ENCODE results near the gene PRR3. TPM values are rescaled to one million over a fixed set of nuclear protein-coding genes. Genes with fewer than 3 reads are reported as not detected.

Gene PRR3
- total RNA-seq, 1 donor = 6.0 TPM

DNA sequence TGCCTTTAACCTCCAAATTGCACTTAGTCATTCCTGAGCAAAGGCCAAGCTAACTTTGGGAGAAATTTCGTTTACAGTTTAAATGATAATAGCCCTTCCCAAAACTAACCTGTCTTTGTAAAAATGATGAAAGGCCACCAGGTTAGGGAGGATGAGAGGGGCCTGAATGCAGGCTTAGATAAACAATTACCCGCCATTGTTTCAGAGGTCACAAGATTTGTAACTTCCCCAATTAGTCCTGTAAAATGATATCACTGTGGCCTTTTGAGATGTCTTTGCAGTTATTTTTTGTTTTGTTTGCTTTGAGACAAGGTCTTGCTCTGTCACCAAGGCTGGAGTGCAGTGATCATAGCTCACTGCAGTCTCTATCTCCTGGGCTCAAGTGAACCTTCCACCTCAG lies 27.1 kb upstream of the PRR3 start:
- no peak overlapping the region for H3K4me3 ChIP-seq (ENCODE audit: low read depth, low read length)
- no peak for DNase-seq (ENCODE audit: low read depth)
- TF ChIP-seq, protein P1, sequence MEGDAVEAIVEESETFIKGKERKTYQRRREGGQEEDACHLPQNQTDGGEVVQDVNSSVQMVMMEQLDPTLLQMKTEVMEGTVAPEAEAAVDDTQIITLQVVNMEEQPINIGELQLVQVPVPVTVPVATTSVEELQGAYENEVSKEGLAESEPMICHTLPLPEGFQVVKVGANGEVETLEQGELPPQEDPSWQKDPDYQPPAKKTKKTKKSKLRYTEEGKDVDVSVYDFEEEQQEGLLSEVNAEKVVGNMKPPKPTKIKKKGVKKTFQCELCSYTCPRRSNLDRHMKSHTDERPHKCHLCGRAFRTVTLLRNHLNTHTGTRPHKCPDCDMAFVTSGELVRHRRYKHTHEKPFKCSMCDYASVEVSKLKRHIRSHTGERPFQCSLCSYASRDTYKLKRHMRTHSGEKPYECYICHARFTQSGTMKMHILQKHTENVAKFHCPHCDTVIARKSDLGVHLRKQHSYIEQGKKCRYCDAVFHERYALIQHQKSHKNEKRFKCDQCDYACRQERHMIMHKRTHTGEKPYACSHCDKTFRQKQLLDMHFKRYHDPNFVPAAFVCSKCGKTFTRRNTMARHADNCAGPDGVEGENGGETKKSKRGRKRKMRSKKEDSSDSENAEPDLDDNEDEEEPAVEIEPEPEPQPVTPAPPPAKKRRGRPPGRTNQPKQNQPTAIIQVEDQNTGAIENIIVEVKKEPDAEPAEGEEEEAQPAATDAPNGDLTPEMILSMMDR (IDR thresholded peaks at IDR 0.05; ENCODE audit: insufficient read depth, low read depth, low read length) = no peak

DNA sequence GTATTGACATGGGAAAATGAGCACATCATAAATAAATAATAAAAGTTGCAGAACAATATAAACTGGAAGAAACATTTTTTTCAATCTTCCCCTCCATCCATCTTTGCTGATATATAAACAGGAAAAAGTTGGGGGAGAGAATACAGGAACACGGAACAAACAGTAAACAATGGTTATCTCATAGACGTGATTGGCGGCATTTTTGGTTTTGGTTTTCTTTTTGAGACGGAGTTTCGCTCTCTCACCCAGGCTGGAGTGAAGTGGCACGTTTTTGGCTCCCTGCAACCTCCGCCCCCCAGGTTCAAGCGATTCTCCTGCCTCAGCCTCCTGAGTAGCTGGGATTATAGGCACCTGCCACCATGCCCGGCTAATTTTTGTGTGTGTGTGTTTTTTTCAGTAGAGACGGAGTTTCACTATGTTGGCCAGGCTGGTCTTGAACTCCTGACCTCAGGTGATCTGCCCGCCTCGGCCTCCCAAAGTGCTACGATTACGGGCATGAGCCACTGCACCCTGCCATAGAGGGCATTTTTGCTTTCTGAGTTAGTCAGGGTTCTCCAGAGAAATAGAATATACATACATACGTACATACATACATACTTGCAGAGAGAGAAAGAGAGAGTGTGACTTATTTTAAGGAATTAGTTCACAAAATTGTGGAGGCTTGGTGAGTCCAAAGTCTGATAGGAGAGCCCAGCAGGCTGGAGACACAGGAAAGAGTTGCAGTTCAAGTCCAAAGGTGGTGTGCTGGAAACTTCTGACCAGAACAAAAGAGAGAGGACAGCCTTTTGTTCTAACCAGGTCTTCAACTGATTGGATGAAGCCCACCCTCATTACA lies 23.4 kb upstream of the PRR3 start:
- no peak overlapping the region for H3K4me3 ChIP-seq (ENCODE audit: low read depth, low read length)
- no peak for DNase-seq (ENCODE audit: low read depth)
- TF ChIP-seq, protein P1 (IDR thresholded peaks at IDR 0.05; ENCODE audit: insufficient read depth, low read depth, low read length) = no peak

DNA sequence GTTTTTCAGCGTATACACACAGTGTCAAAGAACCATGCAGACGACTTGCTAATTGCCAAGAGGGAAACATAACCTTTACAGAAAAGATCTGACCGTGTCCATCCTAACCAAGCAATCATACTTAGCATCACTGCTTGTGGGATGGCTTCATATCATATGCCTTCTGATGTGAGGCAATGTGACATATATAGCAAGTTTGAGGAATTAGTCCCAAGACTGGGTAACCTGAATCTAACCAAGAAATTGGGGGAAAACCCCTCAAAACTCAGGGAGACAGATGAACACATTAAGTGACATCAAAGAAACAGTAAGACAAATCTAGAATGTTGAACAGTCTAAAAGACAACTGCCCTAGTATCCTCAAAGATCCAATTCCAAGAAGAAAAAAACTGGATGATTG lies 19.2 kb upstream of the PRR3 start:
- no peak overlapping the region for H3K4me3 ChIP-seq (ENCODE audit: low read depth, low read length)
- no peak for DNase-seq (ENCODE audit: low read depth)

DNA sequence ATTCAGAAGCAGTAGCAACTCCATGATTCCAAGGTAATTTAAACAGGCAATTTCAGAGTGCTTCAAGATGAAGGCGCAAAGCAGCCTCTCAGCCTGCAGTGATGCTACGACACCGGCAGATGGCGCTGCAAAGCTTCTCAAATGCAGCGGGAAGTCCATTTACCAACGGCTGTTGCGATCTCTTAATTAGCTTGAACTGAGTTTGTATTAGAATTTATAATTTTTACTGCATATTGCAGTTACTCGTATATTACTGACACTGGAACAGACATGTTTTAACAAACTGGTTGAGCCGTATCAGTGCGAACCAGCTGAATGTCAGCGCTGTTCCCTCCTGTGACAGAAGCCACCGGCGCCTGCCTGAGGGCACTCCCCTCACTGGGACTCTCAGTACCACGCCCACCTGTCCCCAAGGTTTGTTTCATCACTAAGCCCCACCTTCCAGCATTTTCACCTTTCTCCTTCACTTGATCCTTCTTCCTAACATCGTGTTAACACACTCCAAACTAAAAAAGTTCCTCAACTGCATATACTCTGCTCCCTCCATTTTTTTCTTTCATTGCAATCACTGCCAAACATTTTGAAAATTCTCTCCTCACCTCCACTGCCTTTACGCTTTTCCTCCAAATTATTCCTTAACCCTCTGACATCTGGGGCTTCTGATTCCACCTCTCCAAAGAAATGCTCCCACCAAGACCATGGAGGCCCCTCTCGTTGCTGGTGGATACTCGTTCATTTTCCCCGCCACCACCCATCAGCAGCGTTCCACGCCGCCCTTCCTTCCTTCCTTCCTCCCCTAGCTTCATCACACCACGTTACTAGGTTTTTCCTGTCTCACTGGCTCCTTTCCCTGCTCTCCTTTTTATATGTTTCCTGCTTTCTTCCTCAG lies 15.3 kb upstream of the PRR3 start:
- H3K4me3 ChIP-seq (ENCODE audit: low read depth, low read length) = peak overlapping the region; percentile 33
- peak; percentile 90 for DNase-seq (ENCODE audit: low read depth)
- TF ChIP-seq, protein P1 (IDR thresholded peaks at IDR 0.05; ENCODE audit: insufficient read depth, low read depth, low read length) = peak; percentile 99

More for the DNA sequence above, 19.2 kb upstream of the PRR3 start:
- TF ChIP-seq, protein P1 (IDR thresholded peaks at IDR 0.05; ENCODE audit: insufficient read depth, low read depth, low read length) = no peak

DNA sequence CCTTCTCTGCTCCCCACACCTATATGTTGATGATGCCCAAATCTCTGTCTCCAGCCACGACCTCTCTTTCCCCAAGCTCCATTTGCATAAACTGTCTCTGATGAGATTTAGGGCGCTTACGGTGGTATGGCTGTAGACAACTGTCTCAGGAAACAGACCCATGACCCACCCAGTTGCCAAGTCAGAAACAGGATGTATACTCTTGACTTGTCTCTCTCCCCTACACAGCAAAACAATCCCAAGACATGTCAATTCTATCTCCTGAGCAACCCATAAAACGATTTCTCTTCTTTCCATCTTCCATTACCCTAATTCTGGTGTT lies 14.7 kb upstream of the PRR3 start:
- TF ChIP-seq, protein P1 (IDR thresholded peaks at IDR 0.05; ENCODE audit: insufficient read depth, low read depth, low read length) = peak; percentile 3
- H3K4me3 ChIP-seq (ENCODE audit: low read depth, low read length) = no peak overlapping the region
- DNase-seq (ENCODE audit: low read depth) = no peak

DNA sequence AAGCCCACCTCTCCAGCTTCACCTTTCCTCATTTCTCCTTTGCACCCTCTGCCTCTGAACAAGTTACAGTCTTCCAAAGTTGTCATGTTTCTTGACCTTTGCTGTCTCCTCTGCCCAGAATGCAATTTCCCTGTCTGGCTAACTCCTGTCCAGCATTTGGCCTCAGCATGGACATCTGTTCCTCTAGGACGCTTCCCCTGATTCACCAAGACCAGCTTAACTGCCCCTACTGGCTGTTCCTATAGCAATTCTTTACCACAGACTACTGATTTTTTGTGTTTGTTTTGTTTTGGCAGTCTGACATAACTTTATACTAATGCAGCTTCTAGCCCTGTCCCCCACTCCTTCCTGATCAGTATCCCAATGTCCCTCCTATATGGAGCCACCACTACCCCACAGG lies 14.2 kb upstream of the PRR3 start:
- H3K4me3 ChIP-seq (ENCODE audit: low read depth, low read length) = no peak overlapping the region
- TF ChIP-seq, protein P1 (IDR thresholded peaks at IDR 0.05; ENCODE audit: insufficient read depth, low read depth, low read length) = peak; percentile 13
- no peak for DNase-seq (ENCODE audit: low read depth)

All from fibroblast of villous mesenchyme (primary cell).